Measurements from ENCODE around the gene AMOTL2. TPM values are rescaled to one million over a fixed set of nuclear protein-coding genes. Genes with fewer than 3 reads are reported as not detected.
A peak's percentile ranks its signal among the peaks of the same experiment; 100 is the strongest.

AMOTL2 gene
- total RNA-seq, 1 donor from 2014 or later = 156 TPM

DNA sequence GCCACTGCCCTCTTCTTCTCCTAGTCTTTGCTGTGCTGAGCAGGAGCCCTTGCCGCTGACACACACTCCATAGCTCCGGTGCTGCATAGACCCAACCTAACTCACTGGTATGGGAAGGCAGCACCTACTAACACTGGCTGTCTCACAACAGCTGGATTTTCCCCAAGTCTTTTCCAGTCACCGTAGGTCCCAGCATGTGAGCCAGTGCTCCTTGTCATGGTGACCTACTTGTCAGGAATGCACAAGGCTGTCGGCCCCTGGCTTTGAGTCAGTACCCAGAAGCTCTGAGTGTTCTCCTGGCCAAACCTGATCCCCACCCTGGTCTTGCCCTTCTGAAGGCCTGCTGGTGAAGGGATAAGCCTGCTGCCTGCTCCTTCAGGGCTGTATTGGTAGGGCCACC is 25.7 kb downstream of the AMOTL2 start:
- H3K27ac ChIP-seq = peak overlapping the region; percentile 67 to 72
- peak; percentile 79 to 95 for DNase-seq (ENCODE audit: low spot score in 2 of 2)
- no peak overlapping the region for H3K4me3 ChIP-seq
- peaks cover 4 to 26% of the 10 kb centered on the region in 2 donors for H3K9me3 ChIP-seq
- H3K4me1 ChIP-seq = peaks cover 6 to 23% of the 10 kb centered on the region in 2 donors
- TF ChIP-seq, protein P1, sequence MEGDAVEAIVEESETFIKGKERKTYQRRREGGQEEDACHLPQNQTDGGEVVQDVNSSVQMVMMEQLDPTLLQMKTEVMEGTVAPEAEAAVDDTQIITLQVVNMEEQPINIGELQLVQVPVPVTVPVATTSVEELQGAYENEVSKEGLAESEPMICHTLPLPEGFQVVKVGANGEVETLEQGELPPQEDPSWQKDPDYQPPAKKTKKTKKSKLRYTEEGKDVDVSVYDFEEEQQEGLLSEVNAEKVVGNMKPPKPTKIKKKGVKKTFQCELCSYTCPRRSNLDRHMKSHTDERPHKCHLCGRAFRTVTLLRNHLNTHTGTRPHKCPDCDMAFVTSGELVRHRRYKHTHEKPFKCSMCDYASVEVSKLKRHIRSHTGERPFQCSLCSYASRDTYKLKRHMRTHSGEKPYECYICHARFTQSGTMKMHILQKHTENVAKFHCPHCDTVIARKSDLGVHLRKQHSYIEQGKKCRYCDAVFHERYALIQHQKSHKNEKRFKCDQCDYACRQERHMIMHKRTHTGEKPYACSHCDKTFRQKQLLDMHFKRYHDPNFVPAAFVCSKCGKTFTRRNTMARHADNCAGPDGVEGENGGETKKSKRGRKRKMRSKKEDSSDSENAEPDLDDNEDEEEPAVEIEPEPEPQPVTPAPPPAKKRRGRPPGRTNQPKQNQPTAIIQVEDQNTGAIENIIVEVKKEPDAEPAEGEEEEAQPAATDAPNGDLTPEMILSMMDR (IDR thresholded peaks at IDR 0.05) = peak in 1 of 3 experiments; percentile 9
- intact Hi-C loops (cut with DNase I) = loop anchor here (2.0 kb wide), 2 partner anchors 16 to 34 kb away; no protein-coding TSS in a partner anchor
- H3K27me3 ChIP-seq = no peaks in the 10 kb centered on the region
- H3K36me3 ChIP-seq = peaks cover 6% of the 10 kb centered on the region in 2 donors

DNA sequence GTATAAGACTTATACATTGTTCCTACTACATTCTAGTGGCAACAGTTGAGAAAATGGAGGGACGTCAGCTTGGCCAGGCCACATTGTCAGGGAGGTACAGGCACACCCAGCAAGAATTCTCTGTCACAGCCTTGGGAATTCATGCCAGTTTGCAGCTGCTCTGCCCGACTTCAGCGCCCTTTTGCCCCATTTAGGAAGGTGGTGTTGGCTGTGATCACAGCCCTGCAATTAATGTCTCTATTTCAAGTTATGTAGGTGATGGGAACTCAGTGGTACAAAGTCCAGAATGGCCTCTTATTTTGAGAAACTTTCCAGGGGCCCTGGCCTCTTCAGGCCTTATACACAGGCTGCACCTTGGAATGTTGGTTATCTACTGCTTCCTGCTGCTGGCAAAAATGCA is 26.7 kb downstream of the AMOTL2 start:
- Histone ChIP-seq H3K4me1 (peaks cover 6 to 23% of the 10 kb centered on the region in 2 donors), H3K36me3 (peaks cover 0 to 4% of the 10 kb centered on the region in 2 donors), H3K27ac (peak overlapping the region; percentile 67 to 72), H3K4me3 (no peak overlapping the region), H3K9me3 (peaks cover 4 to 26% of the 10 kb centered on the region in 2 donors), H3K27me3 (no peaks in the 10 kb centered on the region)
- no peak for DNase-seq (ENCODE audit: low spot score in 2 of 2)
- intact Hi-C loops (cut with DNase I) = no loop called here
- TF ChIP-seq, protein P1 (IDR thresholded peaks at IDR 0.05) = no peak

DNA sequence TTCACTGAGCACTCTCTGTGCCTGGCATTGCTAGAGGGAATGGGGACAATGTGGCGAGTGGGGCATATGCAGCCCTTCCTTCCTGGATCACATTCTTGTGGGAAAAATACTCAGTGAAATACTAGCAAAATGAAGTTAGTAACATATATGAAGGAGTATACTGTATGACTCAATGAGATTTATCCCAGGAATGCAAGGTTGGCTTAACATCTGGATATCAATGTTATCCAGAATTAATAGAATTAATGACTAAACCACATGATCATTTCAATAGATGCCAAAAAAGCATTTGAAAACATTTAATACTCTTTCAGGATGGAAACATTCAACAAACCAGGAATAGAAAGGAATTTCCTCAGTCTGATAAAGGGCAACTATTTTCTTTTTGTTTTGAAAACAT is 27.5 kb downstream of the AMOTL2 start:
- Histone ChIP-seq H3K27me3 (no peaks in the 10 kb centered on the region), H3K9me3 (peaks cover 4 to 26% of the 10 kb centered on the region in 2 donors), H3K4me1 (peaks cover 6 to 23% of the 10 kb centered on the region in 2 donors), H3K36me3 (no peaks in the 10 kb centered on the region), H3K27ac (peak overlapping the region; percentile 60 to 67), H3K4me3 (no peak overlapping the region)
- TF ChIP-seq, protein P1 (IDR thresholded peaks at IDR 0.05) = no peak
- intact Hi-C loops (cut with DNase I) = no loop called here
- DNase-seq (ENCODE audit: low spot score in 2 of 2) = no peak

DNA sequence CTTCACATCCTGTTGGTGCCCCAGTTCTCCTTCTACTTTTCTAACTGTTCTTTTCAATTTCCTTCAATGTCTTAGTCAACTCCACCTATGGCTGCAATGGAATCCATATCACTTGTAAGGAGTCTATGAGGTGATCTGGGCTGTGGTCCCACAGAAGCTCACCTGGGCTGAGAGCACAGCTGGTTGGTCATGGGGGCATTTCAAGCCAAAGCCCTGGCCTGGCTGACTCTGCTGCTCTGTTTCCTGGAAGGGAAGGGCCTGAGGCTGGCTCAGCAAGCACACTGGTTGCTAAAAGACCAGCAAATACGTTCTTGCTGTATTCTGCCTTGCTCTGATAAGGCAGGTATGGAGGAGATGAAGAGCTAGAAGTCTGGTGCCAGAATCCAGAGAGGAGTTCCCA is 29.0 kb downstream of the AMOTL2 start:
- Histone ChIP-seq H3K27ac (peak overlapping the region; percentile 60 to 67), H3K9me3 (peaks cover 4 to 26% of the 10 kb centered on the region in 2 donors), H3K27me3 (no peaks in the 10 kb centered on the region), H3K4me1 (peaks cover 4 to 19% of the 10 kb centered on the region in 2 donors), H3K36me3 (no peaks in the 10 kb centered on the region), H3K4me3 (no peak overlapping the region)
- intact Hi-C loops (cut with DNase I) = loop anchor here (1.0 kb wide), 1 partner anchor 9 kb away; no protein-coding TSS in a partner anchor
- TF ChIP-seq, protein P1 (IDR thresholded peaks at IDR 0.05) = no peak
- DNase-seq (ENCODE audit: low spot score in 2 of 2) = no peak

DNA sequence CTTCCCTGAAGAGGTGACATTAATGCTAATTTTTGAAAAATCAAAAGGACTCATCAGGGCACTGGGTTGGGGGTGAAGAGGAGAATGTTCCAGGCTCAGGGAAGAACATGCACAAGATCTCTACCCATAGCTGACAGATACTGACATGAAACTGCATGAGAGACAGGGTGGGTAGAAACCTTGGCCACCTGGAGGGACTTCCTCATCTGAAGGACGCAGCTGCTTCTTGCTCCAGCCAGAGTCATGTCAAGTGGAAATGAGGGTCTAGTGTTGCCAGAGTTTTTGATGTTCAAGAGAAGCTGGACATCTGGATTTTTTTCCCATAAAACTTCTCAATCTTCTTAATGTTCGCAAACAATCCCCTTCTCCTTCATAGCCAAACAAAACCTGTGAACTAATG is 29.7 kb downstream of the AMOTL2 start:
- TF ChIP-seq, protein P1 (IDR thresholded peaks at IDR 0.05) = no peak

More for the DNA sequence above, 29.7 kb downstream of the AMOTL2 start:
- Histone ChIP-seq H3K36me3 (no peaks in the 10 kb centered on the region), H3K27me3 (no peaks in the 10 kb centered on the region), H3K4me3 (no peak overlapping the region), H3K27ac (peak overlapping the region; percentile 60 to 67), H3K9me3 (peaks cover 4 to 26% of the 10 kb centered on the region in 2 donors), H3K4me1 (peaks cover 4 to 19% of the 10 kb centered on the region in 2 donors)
- intact Hi-C loops (cut with DNase I) = no loop called here
- DNase-seq (ENCODE audit: low spot score in 2 of 2) = no peak

All from ascending aorta (tissue), 2 donors.